B cell (primary cell): ENCODE measurements around the gene POLR2B. TPM values are rescaled to one million over a fixed set of nuclear protein-coding genes. Genes with fewer than 3 reads are reported as not detected.

Source experiments
- ATAC-seq: fragments of 200-7000 bp; cut with Tn5 transposase; one replicate; pipeline ENCODE4 v1.10.0; 2021; ENCODE audit warnings: low read depth, mild to moderate bottlenecking, moderate number of reproducible peaks, moderate library complexity
- CTCF ChIA-PET: fragments of 350-600 bp; sonication (Branson Sonifier 250); formaldehyde crosslinking; loops from one replicate; lab custom pipeline; 2021; ENCODE audit warnings: antibody characterized with exemption, inconsistent platforms; lab: Charles Lee
- POLR2A ChIA-PET: fragments of 350-600 bp; sonication (Branson Sonifier 250); formaldehyde crosslinking; loops from one replicate; lab custom pipeline; 2021; ENCODE audit warnings: antibody characterized with exemption; lab: Charles Lee
- DNase-seq: peaks from one replicate; pipeline ENCODE4 v3.0.0; 2013
- H2AFZ ChIP-seq: 2 replicates; pipeline ENCODE4 v1.6.1; 2012; ENCODE audit warnings: mild to moderate bottlenecking, low read depth, low read length; ENCODE audit not compliant: insufficient read depth, poor library complexity, severe bottlenecking
- H3K27ac ChIP-seq, 2 donors: 1 replicate in 1 of 2; 2 replicates in 1 of 2; pipeline ENCODE4 v1.5.1; 2012 to 2013; ENCODE audit warnings: low read length in 2 of 2, mild to moderate bottlenecking in 2 of 2, moderate library complexity in 1 of 2
- H3K27me3 ChIP-seq, 4 experiments: fragments of 200-600 bp in 1 of 4; sonication (generic) in 1 of 4; replicated peaks in 1 of 4; 1 replicate in 2 of 4; 2 replicates in 2 of 4; pipeline versions ENCODE4 v1.6.1 to v1.7.0; 2013 to 2016; ENCODE audit warnings: low read length in 3 of 4, mild to moderate bottlenecking in 2 of 4, mixed read lengths in 1 of 4, moderate library complexity in 1 of 4; ENCODE audit not compliant: insufficient read depth in 4 of 4, control insufficient read depth in 3 of 4; ENCODE audit errors: control extremely low read depth in 1 of 4
- H3K36me3 ChIP-seq, 2 experiments: replicated peaks in 1 of 2; 1 replicate in 1 of 2; 2 replicates in 1 of 2; pipeline versions ENCODE4 v1.6.1 to v1.7.1; 2013; ENCODE audit warnings: low read length in 1 of 2; ENCODE audit not compliant: insufficient read depth in 2 of 2, control insufficient read depth in 1 of 2; ENCODE audit errors: control extremely low read depth in 1 of 2, extremely low read depth in 1 of 2
- H3K4me1 ChIP-seq, 2 donors: fragments of 200-600 bp in 1 of 2; sonication (generic) in 1 of 2; 1 replicate in 1 of 2; 2 replicates in 1 of 2; pipeline versions ENCODE4 v1.5.1 to v1.6.1; 2013 to 2017; ENCODE audit warnings: low read length in 2 of 2; ENCODE audit not compliant: control insufficient read depth in 2 of 2, insufficient read depth in 2 of 2
- H3K4me2 ChIP-seq: replicated peaks from 2 replicates; pipeline ENCODE3; 2012; ENCODE audit warnings: mild to moderate bottlenecking, low read depth, low read length; ENCODE audit not compliant: poor library complexity, severe bottlenecking
- H3K4me3 ChIP-seq, 5 experiments: fragments of 200-600 bp in 1 of 5; sonication (generic) in 1 of 5; 1 replicate in 3 of 5; 2 replicates in 2 of 5; pipeline versions ENCODE4 v1.5.1 to v1.7.0; 2011 to 2016; ENCODE audit warnings: low read length in 4 of 5, mild to moderate bottlenecking in 4 of 5, low read depth in 2 of 5, control low read depth in 1 of 5, moderate library complexity in 1 of 5; ENCODE audit not compliant: insufficient read depth in 1 of 5; ENCODE audit errors: control extremely low read depth in 1 of 5, extremely low read depth in 1 of 5
- H3K79me2 ChIP-seq: fragments of 200-600 bp; sonication (generic); one replicate; pipeline ENCODE4 v1.6.0; 2016; ENCODE audit warnings: low read length; ENCODE audit not compliant: control insufficient read depth, insufficient read depth
- H3K9ac ChIP-seq: fragments of 200-600 bp; sonication (generic); 2 replicates; pipeline ENCODE4 v1.6.1; 2017; ENCODE audit warnings: mild to moderate bottlenecking, low read length, moderate library complexity
- H3K9me3 ChIP-seq, 3 donors: one replicate each; pipeline versions ENCODE4 v1.6.1 to v1.7.1; 2013; ENCODE audit warnings: low read length in 2 of 3; ENCODE audit not compliant: control insufficient read depth in 2 of 3, insufficient read depth in 1 of 3; ENCODE audit errors: control extremely low read depth in 1 of 3
- H4K20me1 ChIP-seq: 2 replicates; pipeline ENCODE4 v1.6.0; 2012; ENCODE audit warnings: mild to moderate bottlenecking, low read length; ENCODE audit not compliant: insufficient read depth, control insufficient read depth, poor library complexity, severe bottlenecking
- H3K27ac Mint-ChIP-seq: one replicate; pipeline ENCODE4 v1.8.0; 2021; ENCODE audit warnings: mixed read lengths
- H3K27me3 Mint-ChIP-seq: one replicate; pipeline ENCODE4 v1.8.0; 2021; ENCODE audit warnings: mixed read lengths
- H3K4me1 Mint-ChIP-seq: one replicate; pipeline ENCODE4 v1.8.0; 2021; ENCODE audit warnings: mixed read lengths
- H3K4me3 Mint-ChIP-seq: one replicate; pipeline ENCODE4 v1.8.0; 2021; ENCODE audit warnings: mixed read lengths
- H3K9me3 Mint-ChIP-seq: one replicate; pipeline ENCODE4 v1.8.0; 2022; ENCODE audit warnings: mixed read lengths; ENCODE audit not compliant: insufficient read depth
- CTCF ChIP-seq: fragments of 200-600 bp; IDR thresholded peaks from one replicate; pipeline ENCODE4 v1.8.0; 2022; ENCODE audit warnings: antibody characterized with exemption, mild to moderate bottlenecking
- EZH2 ChIP-seq: IDR thresholded peaks from 2 replicates; pipeline ENCODE4 v1.6.1; 2012; ENCODE audit warnings: borderline replicate concordance, low read depth, mild to moderate bottlenecking, moderate library complexity, low read length; ENCODE audit not compliant: insufficient read depth, poor library complexity, severe bottlenecking
- WGBS: methylation state at CpG from one replicate; pipeline ENCODE4 v1.1.5; 2013; ENCODE audit warnings: missing lambda C conversion rate; ENCODE audit not compliant: insufficient coverage; 5-methylcytosine and 5-hydroxymethylcytosine counted together
- intact Hi-C: fragments of 100-400 bp; cut with micrococcal nuclease; formaldehyde crosslinking; loops from one replicate; pipeline ENCODE4 v1.10.0; 2022
- polyA plus RNA-seq: library from polyadenylated mRNA; depleted of rRNA; stranded (reverse); fragments of >200 nt; gene quantifications from 2 replicates; pipeline ENCODE4 v1.2.3, GENCODE V29; 2012
- total RNA-seq, 2 donors: library from RNA; stranded (reverse); fragments of 120-200 nt in 1 of 2; gene quantifications; 1 replicate in 1 of 2; 2 replicates in 1 of 2; pipeline versions ENCODE4 v1.2.3 to v1.2.4, GENCODE V29; 2013 to 2022

The POLR2B gene
- total and polyA plus RNA-seq, 2 donors (not counting 1 experiment from before 2014, with no cell fraction given): 37.5 to 108 TPM

DNA sequence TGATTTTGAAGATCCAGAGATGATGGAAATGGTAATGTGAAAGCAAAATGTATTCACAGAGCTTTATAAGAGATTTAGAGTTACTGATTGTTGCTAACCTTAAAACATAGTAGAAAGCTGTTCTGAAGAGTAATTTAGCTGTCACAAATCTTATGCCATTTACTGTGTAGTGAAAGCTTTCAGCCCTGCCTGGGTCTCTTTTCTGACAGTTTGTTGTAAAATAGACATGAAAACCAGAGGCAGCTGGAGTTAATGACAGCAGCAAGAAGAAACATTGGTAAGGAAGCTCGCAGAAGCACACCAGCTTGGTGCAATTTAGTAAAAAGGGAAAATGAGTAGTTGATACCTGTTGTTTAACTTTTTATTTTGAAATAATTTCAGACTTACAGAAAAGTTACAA lies 21.1 kb downstream of the POLR2B start:
- Histone ChIP-seq H3K79me2 (peaks cover 23% of the 10 kb centered on the region), H3K27ac (no peak overlapping the region), H3K9ac (no peak overlapping the region), H3K27me3 (no peaks in the 10 kb centered on the region), H3K36me3 (peaks cover 1 to 76% of the 10 kb centered on the region in 2 experiments), H3K4me3 (no peak overlapping the region), H4K20me1 (peaks cover 28% of the 10 kb centered on the region), H3K9me3 (no peaks in the 10 kb centered on the region), H3K4me2 (no peak overlapping the region), H3K4me1 (no peaks in the 10 kb centered on the region), H2AFZ (no peak overlapping the region)
- DNase-seq: no peak
- no peak overlapping the region for H3K4me3 Mint-ChIP-seq
- intact Hi-C loops: no loop called here
- POLR2A ChIA-PET: no interaction called here
- no peaks in the 10 kb centered on the region for H3K9me3 Mint-ChIP-seq
- TF ChIP-seq EZH2 (no peak), CTCF (no peak)
- no peaks in the 10 kb centered on the region for H3K4me1 Mint-ChIP-seq
- WGBS: no CpG with 5 or more reads among the region's 1 CpG
- CTCF ChIA-PET: no interaction called here
- H3K27ac Mint-ChIP-seq: no peak overlapping the region
- H3K27me3 Mint-ChIP-seq: no peaks in the 10 kb centered on the region
- ATAC-seq: no peak

GRCh38 chr4:57013543-57014120 lies 34.9 kb downstream of the POLR2B start:
- H3K27me3 Mint-ChIP-seq: no peaks in the 10 kb centered on the region
- H2AFZ ChIP-seq: no peak overlapping the region
- H4K20me1 ChIP-seq: peaks cover 9% of the 10 kb centered on the region
- no peak for ATAC-seq
- TF ChIP-seq CTCF (no peak), EZH2 (no peak)
- no peak for DNase-seq
- no peaks in the 10 kb centered on the region for H3K9me3 ChIP-seq
- WGBS: no CpG with 5 or more reads among the region's 4 CpGs
- ChIA-PET CTCF (no interaction called here), POLR2A (no interaction called here)
- no peaks in the 10 kb centered on the region for H3K27me3 ChIP-seq
- peaks cover 6% of the 10 kb centered on the region for H3K79me2 ChIP-seq
- H3K9me3 Mint-ChIP-seq: no peaks in the 10 kb centered on the region
- intact Hi-C loops: no loop called here
- H3K4me1 Mint-ChIP-seq: no peaks in the 10 kb centered on the region
- no peak overlapping the region for H3K4me3 ChIP-seq
- H3K27ac Mint-ChIP-seq: no peak overlapping the region
- no peaks in the 10 kb centered on the region for H3K4me1 ChIP-seq
- H3K4me3 Mint-ChIP-seq: no peak overlapping the region
- H3K4me2 ChIP-seq: no peak overlapping the region
- H3K27ac ChIP-seq: no peak overlapping the region
- H3K36me3 ChIP-seq: peaks cover 4 to 86% of the 10 kb centered on the region in 2 experiments
- H3K9ac ChIP-seq: no peak overlapping the region
